Effector memory CD8-positive, alpha-beta T cell (primary cell): ENCODE measurements around the gene OSBPL5.
A peak's percentile ranks its signal among the peaks of the same experiment; 100 is the strongest.

Experiments
- ATAC-seq: fragments of 150-1000 bp; cut with Tn5 transposase; replicated peaks from 2 replicates; pipeline ENCODE4 v1.10.0; 2021; ENCODE audit warnings: mild to moderate bottlenecking, moderate library complexity
- DNase-seq, 3 experiments: peaks; one replicate each; pipeline ENCODE4 v3.0.0; 2021
- H3K27ac Mint-ChIP-seq, 2 donors: one replicate each; pipeline ENCODE4 v1.8.0; 2022; ENCODE audit warnings: mild to moderate bottlenecking in 2 of 2, mixed read lengths in 2 of 2, moderate library complexity in 2 of 2
- H3K27me3 Mint-ChIP-seq, 2 donors: one replicate each; pipeline ENCODE4 v1.8.0; 2022; ENCODE audit warnings: mixed read lengths in 2 of 2
- H3K36me3 Mint-ChIP-seq: one replicate; pipeline ENCODE4 v1.8.0; 2022; ENCODE audit warnings: mild to moderate bottlenecking, moderate library complexity, mixed read lengths; ENCODE audit not compliant: insufficient read depth
- H3K4me1 Mint-ChIP-seq, 2 donors: one replicate each; pipeline ENCODE4 v1.8.0; 2022; ENCODE audit warnings: low read depth in 2 of 2, mixed read lengths in 2 of 2
- H3K4me3 Mint-ChIP-seq, 2 donors: one replicate each; pipeline ENCODE4 v1.8.0; 2022; ENCODE audit warnings: mild to moderate bottlenecking in 2 of 2, mixed read lengths in 2 of 2, moderate library complexity in 2 of 2
- H3K9me3 Mint-ChIP-seq, 2 donors: one replicate each; pipeline ENCODE4 v1.8.0; 2022; ENCODE audit warnings: mixed read lengths in 2 of 2

Gene OSBPL5

GRCh38 chr11:3095712-3096361, 69.3 kb downstream of the OSBPL5 start:
- peaks cover 26% of the 10 kb centered on the region for H3K36me3 Mint-ChIP-seq
- H3K27me3 Mint-ChIP-seq, result no peaks in the 10 kb centered on the region
- H3K4me3 Mint-ChIP-seq, result no peak overlapping the region
- DNase-seq (no peak), ATAC-seq (no peak)
- peaks cover 10 to 18% of the 10 kb centered on the region in 2 donors for H3K4me1 Mint-ChIP-seq
- H3K27ac Mint-ChIP-seq, result peak overlapping the region in 1 of 2 donors; percentile 50
- H3K9me3 Mint-ChIP-seq, result no peaks in the 10 kb centered on the region

DNA sequence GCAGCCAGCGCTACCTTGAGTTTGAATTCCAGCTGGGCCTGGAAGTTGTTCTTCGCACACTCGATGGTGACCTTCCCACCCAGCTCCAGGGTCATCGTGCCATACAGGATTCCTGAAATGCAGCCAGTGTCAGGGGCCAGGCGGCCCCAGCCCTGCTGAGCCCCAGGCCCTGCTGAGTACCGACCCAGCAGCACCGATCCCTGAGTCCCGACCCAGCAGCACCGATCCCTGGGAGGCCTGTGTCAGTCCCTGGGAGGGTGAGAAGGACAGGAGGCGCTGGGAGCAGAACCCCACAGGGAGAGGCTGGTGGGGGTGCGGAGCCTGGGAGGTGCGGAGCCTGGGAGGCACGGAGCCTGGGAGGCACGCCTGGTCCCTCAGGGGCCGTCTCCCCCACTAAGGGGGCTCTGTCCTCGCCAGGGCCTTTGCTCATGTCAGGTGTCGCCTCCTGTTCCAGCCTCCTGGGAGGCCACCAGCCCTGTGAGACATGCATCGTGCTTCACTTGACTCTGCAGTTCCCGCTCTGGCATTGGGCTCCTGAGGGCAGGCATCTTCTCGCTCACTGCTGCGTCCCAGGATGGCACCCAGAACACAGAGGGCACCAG, 70.8 kb downstream of the OSBPL5 start:
- Mint-ChIP-seq H3K36me3 (peaks cover 30% of the 10 kb centered on the region), H3K9me3 (no peaks in the 10 kb centered on the region), H3K4me3 (no peak overlapping the region), H3K27me3 (no peaks in the 10 kb centered on the region), H3K4me1 (peaks cover 7 to 11% of the 10 kb centered on the region in 2 donors), H3K27ac (no peak overlapping the region)
- ATAC-seq (no peak), DNase-seq (no peak)

GRCh38 chr11:3093281-3094191, 71.6 kb downstream of the OSBPL5 start:
- Mint-ChIP-seq H3K36me3 (peaks cover 30% of the 10 kb centered on the region), H3K27ac (peak overlapping the region in 1 of 2 donors; percentile 82), H3K4me3 (no peak overlapping the region), H3K27me3 (no peaks in the 10 kb centered on the region), H3K9me3 (no peaks in the 10 kb centered on the region), H3K4me1 (peaks cover 0 to 5% of the 10 kb centered on the region in 2 donors)
- ATAC-seq, result no peak
- DNase-seq, result no peak

DNA sequence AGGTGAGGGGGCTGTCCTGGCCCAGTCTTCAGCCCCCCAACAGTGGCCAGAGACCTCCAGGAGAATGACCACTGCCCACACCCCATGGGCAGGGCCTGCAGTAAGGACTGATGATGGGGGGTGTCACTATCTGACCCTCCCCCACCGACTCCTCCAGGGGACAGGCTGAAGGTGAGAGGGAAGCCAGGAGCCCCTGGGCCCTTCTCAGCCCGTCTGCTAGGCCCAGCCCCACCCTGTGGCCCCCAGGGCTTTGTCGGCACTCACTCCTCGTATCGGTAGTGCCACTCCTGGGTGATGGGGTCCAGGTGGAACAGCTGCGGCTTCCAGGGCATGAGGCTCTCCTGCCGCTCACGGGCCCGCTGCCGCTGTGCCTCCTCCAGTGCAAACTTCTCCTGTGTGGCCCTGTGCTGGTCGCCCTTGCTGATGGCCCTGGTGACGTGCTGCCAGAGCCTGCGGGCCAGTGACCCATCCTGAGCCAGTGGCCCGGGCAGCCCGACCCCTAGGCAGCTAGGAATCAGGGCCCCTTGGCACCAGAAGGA, 72.4 kb downstream of the OSBPL5 start:
- Mint-ChIP-seq H3K27me3 (no peaks in the 10 kb centered on the region), H3K4me3 (no peak overlapping the region), H3K27ac (no peak overlapping the region), H3K4me1 (peaks cover 0 to 5% of the 10 kb centered on the region in 2 donors), H3K36me3 (peaks cover 30% of the 10 kb centered on the region), H3K9me3 (no peaks in the 10 kb centered on the region)
- ATAC-seq, result no peak
- no peak for DNase-seq

GRCh38 chr11:3091846-3092602, 73.1 kb downstream of the OSBPL5 start:
- ATAC-seq, result peak; percentile 94
- Mint-ChIP-seq H3K27ac (no peak overlapping the region), H3K4me1 (peaks cover 0 to 5% of the 10 kb centered on the region in 2 donors), H3K36me3 (peaks cover 30% of the 10 kb centered on the region), H3K27me3 (no peaks in the 10 kb centered on the region), H3K9me3 (no peaks in the 10 kb centered on the region), H3K4me3 (no peak overlapping the region)
- peak; percentile 62 to 71 (median 69) for DNase-seq

DNA sequence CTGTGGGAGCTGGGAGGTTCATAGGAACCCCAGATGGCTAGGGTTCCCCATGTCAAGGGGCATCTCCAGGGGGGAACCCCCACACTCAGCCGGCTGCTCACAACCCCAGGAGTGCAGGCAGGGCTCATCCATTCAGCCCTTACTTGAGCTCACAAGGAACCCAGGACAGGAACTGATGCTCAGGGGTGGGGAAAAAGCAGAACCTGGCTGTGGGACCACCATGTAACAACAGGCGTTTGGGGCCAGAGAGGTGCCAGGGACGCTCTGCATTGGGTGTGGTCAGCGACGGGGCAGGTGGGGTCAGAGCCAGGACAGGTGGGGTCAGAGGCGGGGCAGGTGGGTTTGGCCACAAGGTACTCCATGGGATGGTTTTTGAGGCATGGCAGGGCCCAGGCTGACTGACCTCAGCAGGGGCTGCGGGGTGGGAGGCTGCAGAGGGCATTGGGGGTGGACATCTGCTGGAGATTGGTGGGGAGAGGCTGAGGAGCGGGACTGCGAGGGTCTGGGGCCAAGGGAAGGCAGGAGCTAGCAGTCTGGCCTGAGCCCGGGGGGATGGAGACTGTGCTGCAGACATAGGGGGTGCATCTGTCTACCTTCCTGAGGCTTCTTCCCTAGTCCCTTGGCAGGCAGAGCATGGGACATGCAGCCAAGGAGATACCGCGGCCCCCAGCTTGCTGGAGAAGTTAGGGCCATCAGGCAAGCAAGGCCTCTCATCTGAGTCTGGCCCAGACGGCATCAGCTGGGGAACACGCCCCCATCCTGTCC, 73.8 kb downstream of the OSBPL5 start:
- Mint-ChIP-seq H3K36me3 (peaks cover 27% of the 10 kb centered on the region), H3K4me3 (no peak overlapping the region), H3K9me3 (no peaks in the 10 kb centered on the region), H3K4me1 (peaks cover 0 to 5% of the 10 kb centered on the region in 2 donors), H3K27ac (no peak overlapping the region), H3K27me3 (no peaks in the 10 kb centered on the region)
- DNase-seq (no peak), ATAC-seq (no peak)

DNA sequence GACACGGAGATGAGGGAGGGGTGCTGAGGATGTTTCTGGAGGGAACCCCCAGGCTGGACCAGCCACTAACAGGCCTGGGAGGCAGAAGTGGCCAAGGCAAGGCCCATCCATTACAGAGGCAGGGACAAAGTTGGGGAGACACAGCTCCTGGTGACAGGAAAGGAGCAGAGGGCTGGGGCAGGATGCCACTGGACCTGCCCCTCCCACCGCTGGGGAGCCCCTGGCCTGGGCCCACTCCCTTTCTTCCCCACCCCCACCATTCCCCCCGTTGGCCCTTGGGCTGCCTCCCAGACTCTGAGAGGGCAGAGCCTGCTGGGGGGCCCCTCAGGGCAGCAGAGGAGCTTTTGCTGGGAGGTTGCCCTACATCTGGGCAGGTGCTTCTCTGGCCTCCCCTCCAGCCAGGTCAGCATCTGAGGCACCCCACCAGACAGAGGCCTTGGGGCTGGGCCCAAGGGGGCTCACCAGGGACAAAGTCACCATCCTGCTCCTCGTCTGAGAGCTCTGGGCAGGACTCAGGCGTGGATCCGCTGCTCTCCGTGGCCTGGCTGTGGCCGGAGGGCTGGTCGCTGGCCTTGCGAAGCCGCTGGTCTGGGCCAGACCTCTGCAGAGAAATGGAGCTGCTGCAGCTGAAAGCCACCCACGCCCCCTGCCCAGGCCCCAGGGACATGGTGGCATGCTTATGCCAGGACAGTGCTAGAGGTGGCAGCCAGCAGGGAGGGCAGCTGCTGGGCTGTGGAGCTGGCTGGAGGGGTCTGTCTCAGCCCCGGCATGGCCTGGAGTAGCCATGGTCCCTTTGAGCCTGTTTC, 74.8 kb downstream of the OSBPL5 start:
- H3K9me3 Mint-ChIP-seq, result no peaks in the 10 kb centered on the region

GRCh38 chr11:3089236-3090061, 75.7 kb downstream of the OSBPL5 start:
- Mint-ChIP-seq H3K27ac (no peak overlapping the region), H3K36me3 (peaks cover 21% of the 10 kb centered on the region), H3K27me3 (peaks cover 0 to 8% of the 10 kb centered on the region in 2 donors), H3K4me3 (no peak overlapping the region), H3K9me3 (no peaks in the 10 kb centered on the region), H3K4me1 (peaks cover 0 to 5% of the 10 kb centered on the region in 2 donors)
- no peak for DNase-seq
- ATAC-seq, result no peak

More for the DNA sequence above, 74.8 kb downstream of the OSBPL5 start:
- ATAC-seq (no peak), DNase-seq (no peak)
- Mint-ChIP-seq H3K4me1 (peaks cover 0 to 5% of the 10 kb centered on the region in 2 donors), H3K4me3 (no peak overlapping the region), H3K36me3 (peaks cover 25% of the 10 kb centered on the region), H3K27ac (no peak overlapping the region), H3K27me3 (peaks cover 0 to 7% of the 10 kb centered on the region in 2 donors)

DNA sequence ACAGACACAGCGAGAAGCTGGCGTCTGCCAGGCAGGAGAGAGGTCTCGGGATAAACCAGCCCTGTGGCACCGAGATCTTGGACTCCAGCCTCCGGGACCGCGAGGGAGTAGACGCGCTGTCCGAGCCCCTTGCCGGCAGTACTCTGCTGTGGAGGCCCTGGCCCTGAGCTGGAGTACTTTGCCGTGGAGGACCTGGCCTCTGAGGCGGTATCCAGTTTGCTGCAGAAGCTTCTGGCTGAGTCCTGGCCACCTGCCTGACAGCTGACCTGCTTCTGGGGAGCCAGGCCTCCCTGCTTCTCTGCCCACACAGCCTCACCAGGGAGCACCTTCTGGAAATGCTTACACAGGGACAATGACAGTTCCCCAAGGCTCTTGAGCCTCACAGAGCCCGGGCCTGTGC, 76.3 kb downstream of the OSBPL5 start:
- no peak for DNase-seq
- H3K36me3 Mint-ChIP-seq, result peaks cover 16% of the 10 kb centered on the region
- H3K4me1 Mint-ChIP-seq, result peaks cover 0 to 5% of the 10 kb centered on the region in 2 donors
- H3K27ac Mint-ChIP-seq, result no peak overlapping the region
- no peaks in the 10 kb centered on the region for H3K9me3 Mint-ChIP-seq
- no peak for ATAC-seq
- peaks cover 0 to 15% of the 10 kb centered on the region in 2 donors for H3K27me3 Mint-ChIP-seq
- no peak overlapping the region for H3K4me3 Mint-ChIP-seq

- Mint-ChIP-seq H3K27ac (no peak overlapping the region), H3K4me3 (no peak overlapping the region), H3K27me3 (peaks cover 0 to 22% of the 10 kb centered on the region in 2 donors), H3K4me1 (peaks cover 0 to 5% of the 10 kb centered on the region in 2 donors), H3K36me3 (peaks cover 13% of the 10 kb centered on the region), H3K9me3 (no peaks in the 10 kb centered on the region)
- ATAC-seq (no peak), DNase-seq (no peak)
Observed at GRCh38 chr11:3087821-3088800, 77.0 kb downstream of the OSBPL5 start.
